Endothelial cell (in vitro differentiated cells): Measurements from ENCODE around the gene GPR153. TPM values are rescaled to one million over a fixed set of nuclear protein-coding genes. Genes with fewer than 3 reads are reported as not detected.

Experiments
- DNase-seq: peaks from one replicate; pipeline ENCODE4 v3.0.0; 2021; ENCODE audit warnings: low spot score
- H3K27ac Mint-ChIP-seq: one replicate; pipeline ENCODE4 v1.8.0; 2021; ENCODE audit warnings: mixed read lengths, inconsistent platforms; ENCODE audit not compliant: unreplicated experiment
- H3K27me3 Mint-ChIP-seq: one replicate; pipeline ENCODE4 v1.8.0; 2021; ENCODE audit warnings: mild to moderate bottlenecking, moderate library complexity, mixed read lengths, inconsistent platforms; ENCODE audit not compliant: unreplicated experiment
- H3K36me3 Mint-ChIP-seq: one replicate; pipeline ENCODE4 v1.8.0; 2021; ENCODE audit warnings: mild to moderate bottlenecking, low read depth, mixed read lengths, inconsistent platforms; ENCODE audit not compliant: unreplicated experiment
- H3K4me1 Mint-ChIP-seq: one replicate; pipeline ENCODE4 v1.8.0; 2021; ENCODE audit warnings: mild to moderate bottlenecking, mixed read lengths, inconsistent platforms; ENCODE audit not compliant: unreplicated experiment
- H3K4me3 Mint-ChIP-seq: one replicate; pipeline ENCODE4 v1.8.0; 2021; ENCODE audit warnings: mild to moderate bottlenecking, mixed read lengths, inconsistent platforms; ENCODE audit not compliant: unreplicated experiment
- H3K9me3 Mint-ChIP-seq: one replicate; pipeline ENCODE4 v1.8.0; 2021; ENCODE audit warnings: mixed read lengths, inconsistent platforms; ENCODE audit not compliant: unreplicated experiment
- CTCF ChIP-seq: fragments of 200-600 bp; sonication (generic); IDR thresholded peaks from one replicate; pipeline ENCODE4 v1.5.0; 2021; ENCODE audit warnings: antibody characterized with exemption; ENCODE audit not compliant: unreplicated experiment
- total RNA-seq: library from RNA; stranded (reverse); fragmentation: NEBNext Ultra II Directional; extraction: Animal tissue kit (Norgen Biotek cat#: 25700); gene quantifications from one replicate; pipeline ENCODE4 v1.2.1, GENCODE V29; 2021; ENCODE audit not compliant: unreplicated experiment

The GPR153 gene
- total RNA-seq, 1 donor from 2014 or later, result 3.0 TPM

- H3K9me3 Mint-ChIP-seq, result no peaks in the 10 kb centered on the region
- peaks cover 25% of the 10 kb centered on the region for H3K4me1 Mint-ChIP-seq
- H3K4me3 Mint-ChIP-seq, result peak overlapping the region; percentile 94
- TF ChIP-seq CTCF, result no peak
- H3K27me3 Mint-ChIP-seq, result peaks cover 3% of the 10 kb centered on the region
- H3K36me3 Mint-ChIP-seq, result peaks cover 13% of the 10 kb centered on the region
- H3K27ac Mint-ChIP-seq, result peak overlapping the region; percentile 89
- DNase-seq, result no peak
These were observed 62.1 kb downstream of the GPR153 start for GRCh38 chr1:6198646-6199297.

GRCh38 chr1:6197746-6198427 is 63.0 kb downstream of the GPR153 start:
- no peaks in the 10 kb centered on the region for H3K9me3 Mint-ChIP-seq
- peaks cover 3% of the 10 kb centered on the region for H3K27me3 Mint-ChIP-seq
- peak overlapping the region; percentile 89 for H3K27ac Mint-ChIP-seq
- no peak for DNase-seq
- H3K36me3 Mint-ChIP-seq, result peaks cover 15% of the 10 kb centered on the region
- no peak for TF ChIP-seq CTCF
- H3K4me3 Mint-ChIP-seq, result peak overlapping the region; percentile 94
- H3K4me1 Mint-ChIP-seq, result peaks cover 25% of the 10 kb centered on the region

Other genes starting within 250 kb of the GPR153 start
- gene KCNAB2, start 215.2 kb downstream of the GPR153 start, total RNA-seq, result 4.1 TPM
- 0.15 TPM for gene CHD5, start 80.8 kb downstream of the GPR153 start, total RNA-seq
- 601 TPM for gene RPL22, start 61.5 kb downstream of the GPR153 start, total RNA-seq
- gene RNF207, start 55.0 kb downstream of the GPR153 start, total RNA-seq, result not detected
- 52.2 TPM for gene ICMT, start 25.1 kb downstream of the GPR153 start, total RNA-seq
- not detected for gene HES3, start 16.9 kb downstream of the GPR153 start, total RNA-seq
- 35.1 TPM for gene ACOT7, start 132.7 kb upstream of the GPR153 start, total RNA-seq
- gene HES2, start 158.8 kb upstream of the GPR153 start, total RNA-seq, result 0.10 TPM
- 0.36 TPM for gene ESPN, start 163.7 kb upstream of the GPR153 start, total RNA-seq
- gene TNFRSF25, start 205.1 kb upstream of the GPR153 start, total RNA-seq, result 104 TPM
- gene PLEKHG5, start 230.6 kb upstream of the GPR153 start, total RNA-seq, result 109 TPM